Hair follicular keratinocyte (primary cell): Measurements from ENCODE around the gene CKMT1A. TPM values are rescaled to one million over a fixed set of nuclear protein-coding genes. Genes with fewer than 3 reads are reported as not detected.

Experiments
- total RNA-seq: library from RNA; depleted of rRNA; stranded (reverse); fragments of >200 nt; gene quantifications from 2 replicates; pipeline ENCODE4 v1.2.3, GENCODE V29; 2015

CKMT1A gene
- total RNA-seq: 89.3 and 94.9 TPM in 2 replicates

GRCh38 chr15:43693148-43694022 lies at the start of gene CKMT1A:
Gene CKMT1A (plus strand): TSS chr15:43693859. CDS start chr15:43694051, 192 bp downstream.

GRCh38 chr15:43648649-43649429 lies 44.8 kb upstream of the CKMT1A start, which contains the start of gene CATSPER2:
Gene CATSPER2 (minus strand): TSS chr15:43648844. CDS start chr15:43648061, 783 bp downstream.

GRCh38 chr15:43746245-43746902 lies 52.7 kb downstream of the CKMT1A start, which contains the start of gene PDIA3:
Gene PDIA3 (plus strand): TSS chr15:43746438. CDS start chr15:43746540, 102 bp downstream.

Other genes with a start within 250 kb of the CKMT1A start
- 16.7 and 18.3 TPM in 2 replicates for gene TP53BP1, start 200.7 kb upstream of the CKMT1A start, total RNA-seq
- gene MAP1A, start 176.3 kb upstream of the CKMT1A start, total RNA-seq: 0.39 and 0.42 TPM in 2 replicates
- 17.5 and 18.7 TPM in 2 replicates for gene PPIP5K1, start 103.7 kb upstream of the CKMT1A start, total RNA-seq
- gene CKMT1B, start 99.8 kb upstream of the CKMT1A start, total RNA-seq: 87.1 and 108 TPM in 2 replicates
- 0.49 TPM in 1 of 2 replicates, not detected in the other for gene STRC, start 75.1 kb upstream of the CKMT1A start, total RNA-seq
- gene CATSPER2, start 45.0 kb upstream of the CKMT1A start, total RNA-seq: 0.46 and 0.78 TPM in 2 replicates
- gene PDIA3, start 52.6 kb downstream of the CKMT1A start, total RNA-seq: 278 and 441 TPM in 2 replicates
- gene ELL3, start 83.1 kb downstream of the CKMT1A start, total RNA-seq: 2.3 and 7.2 TPM in 2 replicates
- 832 and 948 TPM in 2 replicates for gene SERF2, start 98.5 kb downstream of the CKMT1A start, total RNA-seq
- gene SERINC4, start 106.4 kb downstream of the CKMT1A start, total RNA-seq: not detected in 2 replicates
- 12.9 and 14.4 TPM in 2 replicates for gene HYPK, start 106.7 kb downstream of the CKMT1A start, total RNA-seq
- 15.4 and 20.7 TPM in 2 replicates for gene MFAP1, start 130.8 kb downstream of the CKMT1A start, total RNA-seq
- gene WDR76, start 133.1 kb downstream of the CKMT1A start, total RNA-seq: 6.6 and 14.5 TPM in 2 replicates